Thyroid gland (tissue), 4 donors: Measurements from ENCODE around the gene DMWD. TPM values are rescaled to one million over a fixed set of nuclear protein-coding genes. Genes with fewer than 3 reads are reported as not detected.
A peak's percentile ranks its signal among the peaks of the same experiment; 100 is the strongest.

Source experiments
- DNase-seq, 2 donors: peaks; one replicate each; pipeline ENCODE4 v3.0.0-alpha.2; 2019
- H3K27ac ChIP-seq, 3 donors: fragments of 200-600 bp; sonication (generic); 1 replicate in 2 of 3; 2 replicates in 1 of 3; pipeline ENCODE4 v1.5.1; 2016 to 2019; ENCODE audit warnings: mild to moderate bottlenecking in 1 of 3, moderate library complexity in 1 of 3
- H3K27me3 ChIP-seq: fragments of 200-600 bp; sonication (generic); one replicate; pipeline ENCODE4 v1.5.1; 2019
- H3K36me3 ChIP-seq, 2 donors: fragments of 200-600 bp; sonication (generic); one replicate each; pipeline ENCODE4 v1.5.1; 2016 to 2019
- H3K4me1 ChIP-seq, 2 donors: fragments of 200-600 bp; sonication (generic); one replicate each; pipeline ENCODE4 v1.5.1; 2017 to 2019
- H3K4me3 ChIP-seq, 3 donors: fragments of 200-600 bp; sonication (generic); replicated peaks in 1 of 3; 1 replicate in 2 of 3; 2 replicates in 1 of 3; pipeline ENCODE4 v1.5.1; 2016; ENCODE audit warnings: mild to moderate bottlenecking in 1 of 3
- H3K9me3 ChIP-seq: fragments of 200-600 bp; sonication (generic); one replicate; pipeline ENCODE4 v1.5.1; 2017
- POLR2A ChIP-seq, 2 donors: fragments of 450-650 bp; IDR thresholded peaks; one replicate each; pipeline ENCODE4 v1.6.1; 2017; ENCODE audit warnings: antibody characterized with exemption in 2 of 2, mild to moderate bottlenecking in 2 of 2, moderate library complexity in 1 of 2
- WGBS, 2 donors: methylation state at CpG; one replicate each; pipeline ENCODE4 v1.1.5; 2017; 5-methylcytosine and 5-hydroxymethylcytosine counted together
- intact Hi-C: fragments of 100-400 bp; cut with DNase I; formaldehyde crosslinking; loops from one replicate; pipeline ENCODE4 v1.15.1; 2023
- total RNA-seq, 4 donors: library from RNA; depleted of rRNA; stranded (reverse); fragments of >200 nt; gene quantifications; one replicate each; pipeline ENCODE4 v1.2.3, GENCODE V29; 2016
- TF ChIP-seq, protein P1 (sequence below), 6 experiments: fragments of 200-600 bp in 3 of 6; fragments of 450-650 bp in 3 of 6; sonication (generic) in 3 of 6; IDR thresholded peaks; one replicate each; pipeline ENCODE4 v1.5.1; 2016 to 2019; ENCODE audit warnings: antibody characterized with exemption in 6 of 6, mild to moderate bottlenecking in 2 of 6, inconsistent platforms in 1 of 6, moderate library complexity in 1 of 6

The DMWD gene
- total RNA-seq, 4 donors from 2014 or later, result 38.2 to 69.7 (median 48.3) TPM

DNA sequence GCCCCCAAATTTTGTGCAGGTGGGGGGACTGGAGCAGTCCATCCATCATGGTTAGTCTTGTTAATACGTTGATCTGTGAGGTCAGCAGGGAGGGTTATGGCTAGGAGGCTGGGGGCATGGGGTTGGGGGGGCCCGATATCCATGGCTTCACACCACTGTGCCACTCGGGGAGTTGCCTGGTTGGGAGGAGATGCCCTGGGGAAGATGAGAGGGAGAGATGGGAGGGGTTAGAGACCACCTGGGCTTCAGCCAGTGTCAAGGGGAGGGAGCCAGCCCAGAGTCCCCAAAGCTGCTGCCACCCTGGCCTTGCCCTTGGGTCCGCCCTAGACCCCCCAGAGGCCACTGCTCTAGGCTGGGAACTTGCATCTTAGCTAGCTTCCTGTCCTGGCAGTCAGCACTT lies 8.5 kb downstream of the DMWD start:
- H3K9me3 ChIP-seq, result no peaks in the 10 kb centered on the region
- no peak for TF ChIP-seq POLR2A (IDR thresholded peaks at IDR 0.05)
- TF ChIP-seq, protein P1, sequence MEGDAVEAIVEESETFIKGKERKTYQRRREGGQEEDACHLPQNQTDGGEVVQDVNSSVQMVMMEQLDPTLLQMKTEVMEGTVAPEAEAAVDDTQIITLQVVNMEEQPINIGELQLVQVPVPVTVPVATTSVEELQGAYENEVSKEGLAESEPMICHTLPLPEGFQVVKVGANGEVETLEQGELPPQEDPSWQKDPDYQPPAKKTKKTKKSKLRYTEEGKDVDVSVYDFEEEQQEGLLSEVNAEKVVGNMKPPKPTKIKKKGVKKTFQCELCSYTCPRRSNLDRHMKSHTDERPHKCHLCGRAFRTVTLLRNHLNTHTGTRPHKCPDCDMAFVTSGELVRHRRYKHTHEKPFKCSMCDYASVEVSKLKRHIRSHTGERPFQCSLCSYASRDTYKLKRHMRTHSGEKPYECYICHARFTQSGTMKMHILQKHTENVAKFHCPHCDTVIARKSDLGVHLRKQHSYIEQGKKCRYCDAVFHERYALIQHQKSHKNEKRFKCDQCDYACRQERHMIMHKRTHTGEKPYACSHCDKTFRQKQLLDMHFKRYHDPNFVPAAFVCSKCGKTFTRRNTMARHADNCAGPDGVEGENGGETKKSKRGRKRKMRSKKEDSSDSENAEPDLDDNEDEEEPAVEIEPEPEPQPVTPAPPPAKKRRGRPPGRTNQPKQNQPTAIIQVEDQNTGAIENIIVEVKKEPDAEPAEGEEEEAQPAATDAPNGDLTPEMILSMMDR (IDR thresholded peaks at IDR 0.05), result no peak
- H3K36me3 ChIP-seq, result peaks cover 19 to 25% of the 10 kb centered on the region in 2 donors
- DNase-seq, result no peak
- H3K4me3 ChIP-seq, result no peak overlapping the region
- intact Hi-C loops, result no loop called here
- peaks cover 30 to 35% of the 10 kb centered on the region in 2 donors for H3K4me1 ChIP-seq
- H3K27ac ChIP-seq, result peak overlapping the region in 2 of 3 donors; percentile 65 to 79
- WGBS, 2 donors, result 87 to 89% methylated on average over 4 of the region's 4 CpGs
- no peaks in the 10 kb centered on the region for H3K27me3 ChIP-seq

- DNase-seq, result no peak
- Histone ChIP-seq H3K9me3 (no peaks in the 10 kb centered on the region), H3K4me1 (peaks cover 30 to 35% of the 10 kb centered on the region in 2 donors), H3K4me3 (no peak overlapping the region), H3K27me3 (no peaks in the 10 kb centered on the region), H3K36me3 (peaks cover 18% of the 10 kb centered on the region in 2 donors), H3K27ac (peak overlapping the region; percentile 62 to 79 (median 65))
- 68 to 69% methylated on average over 17 to 26 of the region's 26 CpGs for WGBS, 2 donors
- intact Hi-C loops, result no loop called here
- TF ChIP-seq, protein P1 (IDR thresholded peaks at IDR 0.05), result no peak
- no peak for TF ChIP-seq POLR2A (IDR thresholded peaks at IDR 0.05)
These were observed 9.5 kb downstream of the DMWD start for GRCh38 chr19:45782820-45783785.

- Histone ChIP-seq H3K27ac (peak within 1 kb of the TSS; percentile 62 to 79 (median 65)), H3K4me3 (peak within 1 kb of the TSS in 1 of 3 donors; percentile 24), H3K4me1 (peaks cover 30 to 35% of the 10 kb centered on the region in 2 donors), H3K36me3 (peaks cover 22% of the 10 kb centered on the region in 2 donors), H3K9me3 (no peaks in the 10 kb centered on the region), H3K27me3 (no peaks in the 10 kb centered on the region)
- DNase-seq, result peak in 1 of 2 donors; percentile 35
- intact Hi-C loops, result no loop called here
- no peak for TF ChIP-seq POLR2A (IDR thresholded peaks at IDR 0.05)
- TF ChIP-seq, protein P1 (IDR thresholded peaks at IDR 0.05), result no peak
- WGBS, 2 donors, result 0 to 3% methylated on average over 2 to 7 of the region's 18 CpGs
These were observed 10.4 kb downstream of the DMWD start, which contains the start of gene DMPK for GRCh38 chr19:45782162-45782691. Gene DMPK (minus strand): TSS chr19:45782490. CDS start chr19:45782352, 138 bp downstream.

GRCh38 chr19:45781214-45782161 lies 11.2 kb downstream of the DMWD start:
- peak overlapping the region in 1 of 3 donors; percentile 24 for H3K4me3 ChIP-seq
- no peaks in the 10 kb centered on the region for H3K9me3 ChIP-seq
- TF ChIP-seq, protein P1 (IDR thresholded peaks at IDR 0.05), result no peak
- TF ChIP-seq POLR2A (IDR thresholded peaks at IDR 0.05), result no peak
- peaks cover 30 to 35% of the 10 kb centered on the region in 2 donors for H3K4me1 ChIP-seq
- DNase-seq, result peak; percentile 37 to 48
- 51 to 55% methylated on average over 7 of the region's 17 CpGs for WGBS, 2 donors
- intact Hi-C loops, result no loop called here
- no peaks in the 10 kb centered on the region for H3K27me3 ChIP-seq
- H3K36me3 ChIP-seq, result peaks cover 22 to 23% of the 10 kb centered on the region in 2 donors
- H3K27ac ChIP-seq, result peak overlapping the region in 2 of 3 donors; percentile 65 to 79
